Fibroblast of skin of right quadriceps (primary cell): ENCODE results near the gene ZFHX3.

ENCODE experiments used
- DNase-seq: peaks from one replicate; pipeline ENCODE4 v3.0.0-alpha.2; 2013

Gene ZFHX3

DNA sequence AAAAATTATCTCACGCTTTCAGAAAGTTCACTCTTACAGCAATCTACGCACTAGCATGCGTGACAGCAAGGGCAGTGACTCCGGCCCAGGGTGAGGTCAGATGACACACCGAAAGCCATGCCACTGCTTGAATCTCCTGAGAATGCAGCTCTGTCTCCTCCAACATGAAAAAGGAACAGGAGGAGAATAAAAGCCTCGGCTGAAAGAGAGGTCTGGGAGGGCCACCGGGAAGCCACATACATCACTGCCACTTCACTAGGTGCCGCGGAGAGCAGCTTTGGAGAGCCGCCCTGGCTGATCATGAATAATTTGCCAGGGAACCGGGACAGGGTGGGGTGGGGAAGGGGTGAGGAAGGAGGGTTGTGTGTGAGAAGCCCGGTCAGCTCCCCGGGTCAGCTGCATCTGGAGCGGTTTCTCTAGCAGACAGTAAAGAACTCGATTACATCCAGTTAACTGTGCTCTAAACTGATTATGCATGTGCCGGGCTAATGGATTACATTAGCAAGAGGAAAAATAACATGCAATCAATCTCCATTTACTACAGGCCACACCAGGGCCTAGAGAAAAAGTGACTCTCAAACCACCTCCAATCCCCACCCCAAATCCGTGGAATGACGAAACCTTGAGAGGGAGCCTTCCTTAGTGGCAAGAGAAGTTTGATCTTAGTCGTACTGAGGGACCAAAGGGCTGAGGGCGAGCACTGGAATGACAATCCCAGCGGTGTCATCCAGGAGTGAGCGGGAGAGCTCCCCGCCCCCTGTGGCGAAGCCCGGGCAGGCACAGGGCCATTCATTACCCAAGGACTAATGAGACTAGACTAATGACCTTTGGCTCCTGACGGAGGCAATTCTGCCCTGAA, 100.3 kb downstream of the ZFHX3 start:
- no peak for DNase-seq

DNA sequence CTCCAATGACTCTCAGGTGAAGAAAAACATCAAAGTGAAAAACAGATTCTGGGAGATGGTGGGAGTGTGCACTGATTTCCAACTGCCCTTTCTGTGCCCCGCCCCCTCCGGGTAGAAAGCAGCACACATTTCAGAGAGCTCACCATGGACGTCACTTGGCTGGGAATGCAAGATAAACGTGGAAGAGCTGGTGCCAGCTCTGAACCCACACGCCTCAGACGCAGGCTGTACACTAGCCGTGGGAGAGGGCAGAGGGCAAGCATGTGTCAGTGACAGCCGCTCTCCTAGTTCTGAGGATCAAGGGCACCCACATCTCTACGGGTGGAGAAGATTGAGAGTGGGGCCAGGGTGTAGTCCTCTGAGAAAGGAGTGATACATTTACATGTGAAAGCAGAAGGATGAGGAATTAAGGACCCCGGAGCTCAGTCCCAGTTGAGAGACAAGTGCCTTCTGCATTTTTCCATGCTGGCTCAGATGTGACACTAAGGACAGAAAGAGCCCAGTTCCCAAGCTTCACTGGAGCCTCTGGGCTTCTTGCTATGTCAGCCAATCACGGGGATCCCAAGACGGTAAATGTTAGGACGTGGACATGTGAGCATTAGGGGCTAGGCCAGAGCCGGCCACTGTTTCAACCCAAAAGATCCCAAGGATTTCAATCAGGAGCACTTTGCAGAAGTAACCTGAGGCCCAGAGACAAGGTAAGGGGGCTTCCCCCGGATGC, 101.3 kb downstream of the ZFHX3 start:
- no peak for DNase-seq

DNA sequence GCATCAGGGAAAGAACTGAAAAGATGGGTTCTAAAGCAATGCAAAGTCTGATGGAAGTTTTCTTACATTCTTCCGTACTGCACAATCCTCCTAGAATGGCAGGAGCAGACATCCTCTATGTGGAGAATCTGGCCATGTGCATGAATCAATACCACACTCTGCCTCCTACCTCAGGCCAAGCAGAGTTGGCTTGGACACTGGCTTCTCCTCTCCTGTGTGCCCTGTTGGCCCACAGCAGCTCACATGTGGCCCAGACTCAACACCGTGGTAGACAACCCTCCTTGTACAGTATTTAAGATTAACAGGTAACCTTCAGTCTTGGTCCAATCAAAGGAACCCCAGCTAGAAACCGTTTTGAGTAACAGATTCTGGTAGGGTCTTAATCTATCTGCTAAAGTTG, 101.9 kb downstream of the ZFHX3 start:
- no peak for DNase-seq

DNA sequence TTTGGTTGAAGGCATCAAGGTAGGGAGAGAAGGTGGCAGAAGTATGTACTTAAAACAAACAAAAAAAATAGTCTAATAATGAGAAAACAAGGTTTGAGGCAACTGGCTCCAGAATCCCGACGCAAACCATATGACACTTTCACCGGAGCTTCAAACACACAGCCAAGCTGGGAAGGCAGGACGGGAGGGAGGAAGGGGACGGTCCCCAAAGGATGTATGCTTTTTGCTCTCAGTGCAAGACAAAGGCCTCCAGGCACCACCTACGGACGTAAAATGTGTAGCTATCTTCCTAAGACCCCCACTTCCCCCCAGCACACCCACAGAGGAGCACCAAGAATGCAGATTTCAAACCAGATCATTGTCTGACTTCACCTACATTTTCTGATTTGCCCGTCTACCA, 102.3 kb downstream of the ZFHX3 start:
- no peak for DNase-seq

DNA sequence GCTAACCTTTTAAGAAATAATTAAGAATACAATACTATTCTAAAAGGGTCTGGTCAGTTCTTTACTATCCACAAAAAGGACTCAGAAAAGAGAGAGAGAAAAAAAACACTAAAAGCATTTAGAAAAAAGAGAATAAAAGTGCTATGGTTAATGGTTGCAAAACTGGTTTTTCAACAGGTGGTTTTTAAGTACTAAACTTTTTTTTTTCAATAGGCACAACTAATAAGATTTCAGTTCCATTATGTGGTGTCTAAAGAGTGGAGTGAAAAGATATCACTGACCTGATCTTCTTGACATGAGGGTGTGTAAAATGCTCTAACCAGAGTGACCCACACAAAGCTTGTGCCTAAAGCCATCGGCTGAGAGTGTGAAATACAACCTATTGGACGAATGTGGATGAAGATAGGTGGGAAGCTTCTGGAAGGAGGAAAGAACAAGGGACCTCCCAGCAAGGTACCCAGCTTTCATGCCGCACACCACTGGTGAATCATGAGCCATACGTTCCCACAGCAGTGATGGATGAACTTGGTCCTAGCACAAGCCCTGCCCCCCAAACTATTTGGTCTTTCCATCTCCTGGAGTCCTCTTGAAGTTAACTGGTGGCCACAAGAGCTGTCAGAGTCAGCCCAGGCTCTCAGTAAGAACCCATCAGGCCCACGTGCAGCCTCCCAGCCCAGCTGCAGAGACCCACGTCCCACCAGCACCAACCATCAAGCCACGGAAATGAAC, 103.0 kb downstream of the ZFHX3 start:
- DNase-seq: no peak

DNA sequence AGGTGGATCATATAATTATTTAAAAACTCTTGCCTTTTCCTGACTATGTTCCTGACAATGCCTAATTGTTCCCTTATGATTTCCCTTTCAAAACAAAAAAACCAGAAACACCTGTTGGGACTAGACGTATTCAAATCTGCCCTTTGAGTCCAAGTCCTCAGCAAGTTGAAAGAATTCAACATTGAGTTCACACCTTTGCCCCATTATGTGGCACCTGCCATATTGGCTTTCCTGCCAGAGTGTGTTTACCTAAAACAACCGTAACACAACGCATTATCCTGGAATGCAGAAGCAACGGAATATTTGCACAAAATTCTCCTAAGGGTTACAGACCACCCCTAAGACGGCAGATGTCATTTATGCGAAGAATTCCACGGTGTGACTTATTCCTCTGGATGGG, 105.9 kb downstream of the ZFHX3 start:
- DNase-seq: no peak

DNA sequence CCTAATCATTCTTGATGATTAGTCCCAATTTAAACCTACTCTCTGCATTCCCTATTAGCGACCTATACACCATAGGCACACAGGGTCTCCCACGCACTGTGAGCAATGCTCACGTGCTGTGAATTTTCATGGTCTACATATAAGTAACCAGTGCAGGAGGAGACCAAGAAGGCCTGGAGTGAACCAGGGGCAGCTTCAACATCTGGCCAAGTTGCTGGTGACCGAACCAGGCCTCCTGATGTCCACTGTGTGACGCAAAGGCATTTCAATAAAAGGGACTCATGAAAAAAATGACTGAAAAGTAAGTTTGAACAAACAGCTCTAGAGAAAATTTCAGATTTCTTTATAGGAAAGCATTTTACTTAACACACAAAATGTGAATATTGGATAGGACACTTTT, 107.0 kb downstream of the ZFHX3 start:
- DNase-seq: no peak

DNA sequence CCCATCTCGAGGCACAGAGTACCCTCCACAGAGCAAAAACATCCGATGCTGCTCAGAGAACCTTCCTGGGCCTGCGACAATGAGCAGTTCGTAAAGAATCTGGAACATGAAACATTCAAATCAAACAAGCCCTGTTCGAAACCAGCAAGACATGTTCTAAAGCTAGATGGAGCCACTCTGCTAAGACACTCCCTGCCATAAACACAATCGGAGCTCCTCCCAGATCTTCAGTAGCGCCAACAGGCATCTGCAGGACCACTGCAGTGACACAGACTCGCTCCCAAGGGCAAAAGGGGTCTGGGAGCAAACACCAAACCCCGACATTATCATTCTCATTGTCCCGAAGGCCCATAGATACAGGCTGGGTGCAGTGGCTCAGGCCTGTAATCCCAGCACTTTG, 108.7 kb downstream of the ZFHX3 start:
- peak; percentile 50 for DNase-seq

DNA sequence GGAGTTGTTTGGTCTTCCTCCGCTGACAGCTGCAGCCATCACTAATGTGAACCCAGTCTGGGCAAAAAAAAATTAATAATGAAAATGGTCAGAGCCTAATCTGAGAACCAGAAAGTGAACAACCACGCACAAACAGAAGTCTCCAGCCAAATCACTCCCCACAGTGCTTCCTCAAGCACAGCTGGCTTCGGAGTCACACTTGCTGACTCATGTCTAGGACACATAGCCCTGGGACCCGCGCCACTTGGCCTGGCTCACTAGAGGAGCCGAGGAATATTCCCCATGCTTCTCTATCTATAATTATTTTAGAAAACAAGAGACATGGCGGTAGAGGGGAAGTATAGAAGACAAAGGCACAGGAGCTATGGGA, 109.1 kb downstream of the ZFHX3 start:
- DNase-seq: peak; percentile 68

DNA sequence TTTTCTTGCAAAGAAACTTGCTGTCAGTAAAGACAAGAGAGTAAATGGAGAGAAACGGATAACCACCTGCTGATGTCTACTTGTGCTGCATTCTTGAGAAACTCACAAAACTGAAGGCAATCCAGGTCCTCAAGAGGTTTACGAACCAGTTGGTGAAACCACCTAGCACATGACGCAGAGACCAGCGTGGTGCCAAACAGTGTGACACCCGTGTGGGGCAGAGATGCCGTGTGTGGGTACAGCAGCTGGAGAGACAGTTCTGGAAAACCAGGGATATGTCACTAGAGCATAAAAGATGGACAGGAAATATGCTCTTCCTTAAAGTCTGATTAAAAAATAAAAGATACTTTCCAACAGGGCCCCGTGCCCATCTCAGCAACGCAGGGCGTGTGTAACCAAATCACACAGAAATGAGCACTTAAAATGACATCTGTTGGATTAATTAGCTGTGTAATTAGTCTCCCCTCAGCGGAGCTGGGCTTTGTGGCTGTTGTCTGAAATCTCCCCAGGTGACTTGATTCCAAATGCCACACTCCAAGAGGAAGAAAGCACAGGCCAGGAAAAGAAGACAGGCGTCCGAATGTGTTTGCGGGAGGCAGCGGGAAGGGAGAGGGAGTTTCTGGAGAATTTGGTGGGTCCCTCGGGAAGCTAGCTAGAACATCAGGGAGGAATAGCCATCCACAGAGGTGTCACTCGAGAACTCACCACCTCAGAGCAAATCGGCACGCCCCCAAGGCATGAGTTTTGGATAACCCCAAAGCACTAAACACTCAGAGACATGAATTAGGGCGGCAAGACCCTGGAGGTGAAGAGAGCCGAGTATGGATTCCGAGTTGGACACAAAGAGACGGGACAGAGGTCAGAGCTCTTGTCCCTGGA, 109.8 kb downstream of the ZFHX3 start:
- no peak for DNase-seq

DNA sequence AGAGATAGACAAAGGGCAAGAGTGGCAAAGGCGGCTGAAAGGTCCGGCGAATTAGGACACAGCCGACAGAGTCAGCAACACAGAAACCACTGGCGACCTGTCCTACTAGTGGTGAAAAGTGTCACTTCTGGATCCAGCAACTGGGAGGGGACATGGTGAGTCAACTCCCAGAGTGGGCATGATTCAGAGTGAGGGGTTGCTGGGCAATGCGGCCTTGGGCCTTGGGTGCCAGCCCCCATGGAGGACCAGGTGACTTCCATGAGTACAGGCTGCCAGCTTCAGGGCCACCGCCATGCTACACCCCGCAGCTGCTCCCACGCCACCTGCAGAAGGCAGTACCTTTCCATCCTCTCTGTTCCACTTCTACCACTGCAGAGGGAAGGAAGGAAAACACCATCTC, 110.6 kb downstream of the ZFHX3 start:
- no peak for DNase-seq

DNA sequence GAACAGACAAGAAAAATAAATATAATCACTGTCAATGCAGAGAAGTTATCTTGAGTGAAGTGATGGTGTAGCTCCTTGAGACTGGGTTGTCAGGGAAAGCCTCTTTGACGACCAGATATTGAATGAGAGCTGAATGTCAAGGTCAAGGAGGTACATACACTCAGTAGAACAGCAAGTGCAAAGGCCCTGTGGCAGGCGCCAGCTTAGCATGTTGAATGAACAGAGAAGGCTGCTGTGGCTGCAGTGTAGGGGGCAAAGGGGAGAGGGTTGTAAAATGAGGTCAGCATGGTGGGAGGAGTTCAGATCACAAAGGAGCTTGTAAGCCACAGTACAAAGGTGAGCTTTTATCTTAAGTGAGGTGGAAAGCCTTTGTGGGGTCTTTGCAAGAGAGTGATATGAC, 111.5 kb downstream of the ZFHX3 start:
- DNase-seq: no peak

DNA sequence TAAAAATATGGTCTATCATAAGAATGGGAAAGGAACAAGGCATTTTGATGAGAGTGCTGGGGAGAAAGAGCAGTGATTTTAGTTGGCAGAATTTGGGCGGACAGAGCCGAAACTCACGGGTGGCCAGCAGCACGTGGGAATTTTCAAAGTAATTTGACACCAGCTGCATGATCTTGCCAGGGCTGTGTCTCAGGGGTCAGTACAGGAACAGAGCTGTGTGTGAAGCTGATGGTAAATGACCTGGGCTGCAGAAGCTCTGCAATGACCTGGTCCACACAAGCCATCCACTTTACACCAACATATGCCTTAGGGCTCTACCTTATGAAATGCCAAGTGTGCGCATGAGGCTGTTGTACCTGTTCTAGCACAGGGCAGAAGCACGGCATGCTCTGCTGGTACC, 112.0 kb downstream of the ZFHX3 start:
- no peak for DNase-seq

DNA sequence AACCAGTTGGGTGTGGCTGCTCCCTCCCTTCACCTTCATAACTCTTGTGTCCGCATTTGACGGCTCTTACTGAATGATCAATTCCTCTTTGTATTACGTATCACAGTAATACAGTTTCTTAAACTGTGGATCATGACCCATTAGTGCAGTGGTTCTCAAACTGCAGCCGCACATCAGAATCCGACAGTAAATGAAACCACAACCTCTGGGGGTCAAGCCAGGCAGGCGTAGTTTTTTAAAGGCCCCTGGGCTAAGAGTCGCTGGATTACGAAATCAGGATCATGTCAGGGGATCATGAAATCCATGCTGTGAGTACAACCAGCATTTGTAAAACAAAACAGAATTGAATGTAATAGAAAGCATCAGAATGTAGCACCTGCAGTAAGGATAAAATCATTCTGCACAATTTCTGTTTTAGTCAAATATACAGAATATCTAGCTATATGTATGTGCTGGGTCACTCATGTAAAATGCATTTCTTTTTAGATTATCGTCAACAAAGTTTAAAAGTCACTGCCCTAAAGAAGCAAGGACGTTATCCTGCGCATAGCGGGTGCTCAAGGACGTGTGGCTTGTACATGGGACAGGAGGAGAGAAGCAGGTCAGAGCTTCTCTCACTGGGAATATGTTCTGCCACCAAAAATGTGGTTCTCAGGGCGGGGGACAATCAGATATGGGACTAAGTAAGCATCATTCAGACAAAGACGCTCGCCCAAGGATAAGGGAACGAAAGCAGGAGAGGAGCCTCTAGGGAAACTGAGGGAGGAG, 113.1 kb downstream of the ZFHX3 start:
- peak; percentile 33 for DNase-seq

DNA sequence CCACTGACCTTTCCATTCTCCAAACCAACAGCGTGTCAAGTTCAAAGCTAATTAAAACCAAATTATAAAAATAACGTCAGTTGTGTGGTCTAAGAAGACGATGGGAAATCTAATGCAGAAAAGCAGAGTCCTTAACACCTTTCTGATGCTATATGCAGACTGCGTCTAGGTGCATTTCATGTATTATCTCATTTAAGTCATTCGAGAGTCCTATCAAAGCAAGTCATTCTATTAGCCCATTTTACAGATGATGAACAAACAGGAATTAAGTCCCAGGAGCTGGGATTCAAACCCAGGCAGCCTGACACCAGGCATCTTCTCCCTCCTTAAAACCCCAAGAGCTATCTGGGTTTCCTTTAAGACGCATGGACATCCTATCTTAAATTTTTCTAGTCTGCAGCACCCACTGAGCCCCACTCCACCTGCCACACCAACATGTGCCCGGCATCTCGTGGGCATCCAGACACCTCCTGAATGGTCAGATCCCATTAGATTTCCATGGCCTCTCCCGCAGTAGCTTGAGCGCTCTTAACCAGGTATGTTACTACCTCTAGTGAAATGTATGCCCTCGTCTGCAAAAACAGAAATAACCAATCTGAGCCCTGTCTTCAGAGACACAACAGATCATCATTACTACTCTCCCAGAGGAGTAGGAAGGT, 115.1 kb downstream of the ZFHX3 start:
- no peak for DNase-seq

DNA sequence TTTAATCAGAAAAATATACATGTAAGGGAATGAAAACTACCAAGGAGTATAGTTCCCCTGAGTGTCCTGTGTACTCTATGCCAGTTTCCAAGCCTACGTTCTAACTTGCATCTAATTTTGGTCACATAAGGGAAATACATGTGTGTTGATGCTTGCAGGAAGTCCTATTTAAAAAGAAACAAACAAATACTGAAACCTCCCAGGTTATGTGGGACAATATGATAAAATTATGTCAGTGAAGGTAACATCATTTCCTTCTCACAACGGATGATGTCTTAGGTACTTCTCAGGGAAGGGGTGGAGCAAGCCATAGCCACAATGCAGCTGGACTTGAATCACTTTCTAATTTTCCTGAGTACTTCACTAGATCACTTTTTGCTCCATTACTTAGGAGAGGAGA, 115.9 kb downstream of the ZFHX3 start:
- DNase-seq: no peak

DNA sequence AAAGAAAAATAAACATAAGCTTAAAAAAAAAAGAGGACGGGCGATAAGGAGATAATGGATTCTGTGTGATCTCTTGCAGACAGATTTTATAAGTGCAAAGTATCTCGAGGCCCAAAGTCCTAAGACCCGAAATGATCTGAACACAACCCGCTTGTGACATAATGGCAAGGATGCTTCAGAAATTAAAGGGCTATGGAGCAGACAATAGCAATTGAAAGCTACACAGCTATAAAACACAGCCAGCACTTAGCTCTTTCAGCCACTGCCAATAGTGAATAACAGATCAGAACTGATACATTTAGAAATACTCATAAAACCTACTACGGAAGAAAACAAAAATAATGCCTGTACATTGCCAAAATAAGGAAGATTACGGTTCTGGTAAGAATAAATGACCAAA, 117.5 kb downstream of the ZFHX3 start:
- no peak for DNase-seq

DNA sequence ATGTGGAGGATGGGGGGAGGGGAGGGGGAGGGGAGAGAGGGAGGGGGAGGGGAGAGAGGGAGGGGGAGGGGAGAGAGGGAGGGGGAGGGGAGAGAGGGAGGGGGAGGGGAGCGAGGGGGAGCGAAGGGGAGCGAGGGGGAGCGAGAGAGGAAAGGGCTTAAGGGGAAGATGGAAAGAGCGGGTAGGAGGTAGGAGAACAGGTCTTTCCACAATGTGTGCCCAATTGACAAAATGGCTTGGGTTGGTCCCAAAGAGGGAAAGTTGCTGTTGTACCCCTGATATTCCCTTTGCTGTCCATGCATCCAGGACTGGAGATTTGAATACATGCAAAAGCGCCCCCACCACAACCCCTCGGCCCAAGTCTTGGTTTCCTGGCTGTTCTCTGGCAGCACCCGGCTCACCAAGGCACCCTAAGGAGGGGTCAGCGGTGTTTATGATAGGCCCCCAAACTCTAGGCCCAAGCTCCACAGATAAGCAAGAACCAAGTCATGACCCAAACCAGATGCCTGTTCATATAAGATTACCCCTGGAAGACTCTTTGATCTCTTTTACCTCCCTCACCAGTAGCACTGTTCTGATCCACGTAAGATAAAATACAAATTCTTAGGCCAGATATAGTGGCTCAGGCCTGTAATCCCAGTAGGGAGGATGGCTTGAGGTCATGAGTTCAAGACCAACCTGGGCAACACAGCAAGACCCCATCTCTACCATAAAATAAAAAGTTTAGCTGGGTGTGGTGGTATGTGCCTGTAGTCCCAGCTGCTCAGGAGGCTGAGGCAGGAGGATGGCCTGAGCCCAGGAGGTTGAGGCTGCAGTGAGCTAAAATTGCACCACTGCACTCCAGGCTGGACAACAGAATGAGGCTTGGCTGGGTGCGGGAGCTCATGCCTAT, 119.6 kb downstream of the ZFHX3 start:
- DNase-seq: no peak

DNA sequence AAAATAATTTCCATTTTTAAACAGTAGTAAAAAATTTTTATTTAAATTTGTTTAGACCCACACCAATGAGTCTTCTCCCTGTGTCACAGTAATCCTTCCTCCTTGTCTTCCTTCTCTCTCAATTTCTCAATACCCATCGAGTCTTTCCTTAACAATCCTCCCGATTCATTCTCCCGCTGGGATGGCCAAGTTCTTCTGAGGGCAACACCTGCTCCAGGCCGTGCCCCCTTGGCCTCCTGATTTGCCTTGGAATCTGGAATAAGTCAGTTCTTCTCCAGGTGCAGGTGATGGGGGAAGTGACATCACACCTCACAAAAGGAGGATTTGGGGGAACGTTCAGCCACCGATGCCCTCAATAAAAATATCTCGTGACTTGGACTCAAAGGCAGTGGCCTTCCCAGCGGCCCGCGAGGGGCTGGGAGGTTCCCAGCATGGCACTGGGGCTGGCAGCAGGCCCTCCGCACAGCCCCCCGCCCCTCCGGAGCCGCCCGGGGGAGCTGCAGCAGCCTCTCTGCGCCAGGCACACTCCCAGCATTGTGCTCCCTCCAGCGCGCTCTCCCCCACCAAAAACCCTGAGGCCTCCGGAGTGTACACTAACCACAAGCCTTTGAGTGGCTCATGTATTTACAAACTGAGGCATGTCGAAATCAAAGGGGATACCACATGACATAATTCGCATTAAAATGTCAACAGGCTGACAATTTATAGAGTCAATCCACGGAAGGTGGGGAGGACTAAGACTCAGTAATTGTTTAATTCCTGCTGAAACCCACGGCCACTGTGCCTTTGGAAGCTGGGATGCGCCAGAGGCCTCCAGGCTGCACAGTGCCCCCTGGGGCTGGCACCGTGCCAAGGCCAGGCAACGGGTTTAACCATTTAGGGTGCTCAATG, 120.5 kb downstream of the ZFHX3 start:
- DNase-seq: peak; percentile 96
